ENCODE data around the gene MYCN.
"Not testable (repeated sequence)": the region's sequence is repeated elsewhere in the genome, so short reads cannot be mapped to it uniquely, and the experiment has no call there.

MYCN gene

DNA sequence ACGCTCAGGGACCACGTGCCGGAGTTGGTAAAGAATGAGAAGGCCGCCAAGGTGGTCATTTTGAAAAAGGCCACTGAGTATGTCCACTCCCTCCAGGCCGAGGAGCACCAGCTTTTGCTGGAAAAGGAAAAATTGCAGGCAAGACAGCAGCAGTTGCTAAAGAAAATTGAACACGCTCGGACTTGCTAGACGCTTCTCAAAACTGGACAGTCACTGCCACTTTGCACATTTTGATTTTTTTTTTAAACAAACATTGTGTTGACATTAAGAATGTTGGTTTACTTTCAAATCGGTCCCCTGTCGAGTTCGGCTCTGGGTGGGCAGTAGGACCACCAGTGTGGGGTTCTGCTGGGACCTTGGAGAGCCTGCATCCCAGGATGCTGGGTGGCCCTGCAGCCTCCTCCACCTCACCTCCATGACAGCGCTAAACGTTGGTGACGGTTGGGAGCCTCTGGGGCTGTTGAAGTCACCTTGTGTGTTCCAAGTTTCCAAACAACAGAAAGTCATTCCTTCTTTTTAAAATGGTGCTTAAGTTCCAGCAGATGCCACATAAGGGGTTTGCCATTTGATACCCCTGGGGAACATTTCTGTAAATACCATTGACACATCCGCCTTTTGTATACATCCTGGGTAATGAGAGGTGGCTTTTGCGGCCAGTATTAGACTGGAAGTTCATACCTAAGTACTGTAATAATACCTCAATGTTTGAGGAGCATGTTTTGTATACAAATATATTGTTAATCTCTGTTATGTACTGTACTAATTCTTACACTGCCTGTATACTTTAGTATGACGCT lies 5.8 kb downstream of the MYCN start:
- peak; percentile 10 to 60 for DNase-seq

DNA sequence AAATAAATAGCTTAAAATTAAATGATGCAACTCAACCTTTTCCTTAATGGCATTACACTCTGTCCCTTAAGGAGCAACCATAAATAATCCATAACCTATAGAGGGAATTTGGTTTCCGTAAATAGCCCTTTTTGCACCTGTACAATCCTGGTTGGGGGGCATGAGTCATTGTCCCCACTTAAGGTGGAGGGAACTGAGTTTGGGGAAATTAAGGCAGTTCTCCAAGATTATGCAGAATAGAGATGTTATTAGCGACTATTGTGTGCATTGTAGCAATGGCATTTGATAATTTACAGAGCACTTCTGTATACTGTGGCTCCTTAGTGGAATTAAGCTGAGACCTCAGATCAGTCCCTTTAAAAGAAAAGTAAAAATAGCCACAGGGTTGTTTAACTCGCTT lies 6.6 kb downstream of the MYCN start:
- DNase-seq: no peak

DNA sequence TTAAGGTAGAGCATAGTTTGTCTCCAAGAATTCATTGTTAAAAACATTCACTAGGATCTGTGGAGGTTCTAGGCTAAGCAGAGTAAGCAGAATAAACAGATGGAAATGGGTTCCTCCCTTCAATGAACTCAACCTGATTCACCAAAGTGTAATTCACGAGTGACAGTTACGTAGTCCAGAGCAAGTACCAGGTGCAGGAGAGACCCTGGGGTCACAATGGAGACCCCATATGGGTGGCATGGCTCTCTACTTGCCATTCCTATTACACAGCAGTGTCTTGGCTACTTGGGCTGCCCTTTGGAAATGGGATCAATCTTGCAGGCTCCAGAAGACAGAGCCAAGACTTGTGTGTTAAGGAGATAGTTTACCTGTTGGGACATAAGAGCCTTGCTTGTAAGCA lies 7.1 kb downstream of the MYCN start:
- no peak for DNase-seq

DNA sequence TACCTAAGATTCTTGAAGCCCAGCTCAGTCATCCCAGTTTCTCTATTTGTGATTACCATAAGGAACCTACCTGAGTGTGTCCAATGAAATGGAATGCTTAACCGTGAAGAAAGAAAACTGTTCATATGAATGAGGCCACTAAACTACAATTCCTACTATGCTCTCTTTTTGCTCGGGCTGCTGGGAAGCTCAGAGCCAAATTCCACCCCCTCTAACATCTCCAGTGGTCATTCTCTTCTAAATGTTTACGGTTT lies 8.3 kb downstream of the MYCN start:
- DNase-seq: no peak

DNA sequence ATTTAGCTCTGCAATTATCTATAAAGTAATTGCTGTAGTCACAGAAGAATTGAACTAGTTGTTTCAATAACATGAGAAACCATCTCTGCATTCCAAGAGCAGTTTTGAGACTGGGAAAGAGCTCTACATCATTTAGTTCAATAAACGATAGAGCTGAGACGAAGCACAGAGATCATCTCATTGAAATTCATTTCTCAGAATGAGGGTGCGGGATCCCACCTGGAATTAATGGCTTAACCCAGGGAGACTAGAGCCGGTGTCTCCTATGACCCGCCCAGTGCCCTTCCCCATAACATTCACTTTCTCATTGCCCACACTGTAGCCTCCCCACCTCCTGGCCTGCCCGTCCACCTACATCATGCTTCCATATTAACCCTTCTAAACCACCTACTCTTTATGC lies 8.8 kb downstream of the MYCN start:
- no peak for DNase-seq

DNA sequence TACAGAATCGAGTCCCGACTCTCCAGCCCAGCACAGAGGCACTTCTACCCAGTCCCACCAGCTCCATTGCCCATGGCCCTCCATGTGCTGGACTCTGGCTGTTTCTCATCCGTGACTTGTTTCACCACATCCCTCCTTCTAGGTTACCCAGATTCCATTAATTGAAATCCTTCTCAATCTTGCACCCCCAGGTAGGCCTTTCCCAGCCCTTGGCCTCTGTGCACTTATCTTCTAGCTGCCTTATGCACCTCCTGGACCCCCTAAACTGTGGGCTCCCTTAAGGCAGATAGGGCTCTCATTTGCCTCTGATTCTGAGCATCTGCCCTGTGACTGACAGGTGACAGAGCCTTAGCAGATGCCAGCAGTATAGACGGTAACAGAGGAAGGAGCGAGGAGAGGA lies 9.2 kb downstream of the MYCN start:
- DNase-seq: no peak

DNA sequence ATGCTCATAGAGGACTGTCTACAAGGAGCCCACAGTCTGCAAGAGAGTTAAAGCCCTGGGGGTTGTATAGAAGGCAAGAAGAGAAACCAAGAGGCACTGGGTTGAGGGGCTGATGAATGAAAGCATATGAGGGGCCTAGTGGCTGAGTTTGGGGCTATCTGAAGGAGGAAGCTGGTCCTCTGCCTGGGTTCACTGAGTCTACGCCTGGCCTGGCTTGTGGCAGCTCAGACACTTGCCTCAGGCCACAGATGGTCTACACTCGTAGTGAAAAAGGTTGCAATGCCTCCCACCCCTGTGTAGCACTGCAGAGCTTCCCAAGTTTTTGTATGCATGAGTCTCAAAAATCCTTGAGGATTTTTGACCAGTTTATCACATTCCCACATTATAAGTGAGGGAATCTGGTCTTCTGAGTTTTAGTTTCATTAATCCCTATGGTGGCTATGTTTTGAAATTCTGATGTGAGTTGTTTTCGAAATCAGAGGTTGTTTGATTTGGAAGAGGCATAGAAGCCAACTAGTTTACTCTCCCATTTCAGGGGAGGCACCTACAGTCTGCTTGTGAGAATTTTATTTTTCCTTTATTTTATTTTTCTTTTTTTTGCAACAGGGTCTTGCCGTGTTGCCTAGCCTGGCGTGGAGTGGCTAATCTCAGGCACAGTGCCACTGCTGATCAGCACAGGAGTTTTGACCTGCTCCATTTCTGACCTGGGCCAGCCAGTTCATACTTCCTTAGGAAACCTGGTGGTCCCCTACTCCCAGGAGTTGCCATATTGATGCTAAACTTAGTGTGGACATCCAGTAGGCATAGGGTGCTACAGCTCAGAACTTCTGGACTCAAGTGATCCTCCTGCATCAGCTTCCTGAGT lies 10.0 kb downstream of the MYCN start:
- no peak for DNase-seq

DNA sequence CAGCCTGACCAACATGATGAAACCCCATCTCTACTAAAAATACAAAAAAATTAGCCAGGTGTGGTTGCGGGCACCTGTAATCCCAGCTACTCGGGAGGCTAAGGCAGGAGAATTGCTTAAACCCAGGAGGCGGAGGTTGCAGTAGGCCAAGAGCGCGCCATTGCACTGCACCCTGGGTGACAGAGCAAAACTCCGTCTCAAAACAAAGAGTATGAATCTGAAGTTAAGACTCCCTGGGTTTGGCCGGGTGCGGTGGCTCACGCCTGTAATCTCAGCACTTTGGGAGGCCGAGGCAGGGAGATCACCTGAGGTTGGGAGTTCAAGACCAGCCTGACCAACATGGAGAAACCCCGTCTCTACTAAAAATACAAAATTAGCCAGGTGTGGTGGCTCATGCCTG lies 11.6 kb downstream of the MYCN start:
- not testable (repeated sequence) for DNase-seq

DNA sequence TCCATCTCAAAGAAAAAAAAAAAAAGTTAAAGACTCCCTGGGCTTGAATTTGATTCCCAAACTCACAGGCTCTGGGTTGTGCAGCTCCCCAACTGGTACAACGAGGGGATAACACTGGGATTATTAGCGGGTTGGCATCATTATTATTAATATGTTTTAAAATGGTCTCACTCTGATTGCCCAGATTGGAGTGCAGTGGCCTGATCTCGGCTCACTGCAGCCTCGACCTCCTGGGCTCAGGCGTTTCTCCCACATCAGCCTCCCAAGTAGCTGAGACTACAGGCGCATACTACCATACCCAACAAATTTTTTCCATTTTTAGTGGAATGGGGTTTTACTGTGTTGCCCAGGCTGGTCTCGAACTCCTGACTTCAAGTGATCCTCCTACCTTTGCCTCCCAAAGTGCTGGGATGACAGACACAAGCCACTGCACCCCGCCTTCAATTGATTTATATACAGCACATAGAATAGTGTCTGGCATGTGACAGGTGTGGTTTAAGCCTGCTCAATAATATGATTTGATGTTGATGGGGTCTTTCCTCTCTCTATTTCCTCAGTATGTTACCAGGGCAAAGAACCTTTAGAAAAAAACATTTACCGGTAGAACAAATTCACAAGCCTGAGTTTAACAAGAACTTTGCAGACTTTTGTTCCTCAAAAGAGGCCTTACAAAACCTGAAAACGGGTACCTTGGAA lies 12.2 kb downstream of the MYCN start:
- no peak for DNase-seq

DNA sequence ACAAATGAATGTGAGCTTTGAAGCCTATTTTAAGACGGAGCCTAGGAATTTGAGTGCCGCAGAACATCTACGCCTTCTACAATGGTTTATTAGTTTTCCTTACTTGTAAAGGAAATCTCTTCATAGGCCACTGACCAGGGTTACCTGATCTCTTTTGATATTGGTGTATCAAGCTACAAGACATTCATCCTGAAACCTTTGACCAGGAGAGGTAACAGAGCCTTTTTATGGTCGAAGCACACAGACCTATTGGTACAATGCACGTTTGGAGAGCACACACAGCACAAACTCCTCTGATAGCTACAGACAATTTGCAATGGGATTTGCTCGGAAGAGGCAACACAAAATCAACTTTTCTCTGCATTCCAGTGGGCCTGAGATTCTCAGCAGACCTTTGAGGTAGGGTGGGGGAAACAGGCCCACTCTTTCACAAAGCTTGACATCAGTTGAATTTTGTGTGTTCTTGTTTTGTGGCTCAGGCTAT lies 12.8 kb downstream of the MYCN start:
- no peak for DNase-seq

DNA sequence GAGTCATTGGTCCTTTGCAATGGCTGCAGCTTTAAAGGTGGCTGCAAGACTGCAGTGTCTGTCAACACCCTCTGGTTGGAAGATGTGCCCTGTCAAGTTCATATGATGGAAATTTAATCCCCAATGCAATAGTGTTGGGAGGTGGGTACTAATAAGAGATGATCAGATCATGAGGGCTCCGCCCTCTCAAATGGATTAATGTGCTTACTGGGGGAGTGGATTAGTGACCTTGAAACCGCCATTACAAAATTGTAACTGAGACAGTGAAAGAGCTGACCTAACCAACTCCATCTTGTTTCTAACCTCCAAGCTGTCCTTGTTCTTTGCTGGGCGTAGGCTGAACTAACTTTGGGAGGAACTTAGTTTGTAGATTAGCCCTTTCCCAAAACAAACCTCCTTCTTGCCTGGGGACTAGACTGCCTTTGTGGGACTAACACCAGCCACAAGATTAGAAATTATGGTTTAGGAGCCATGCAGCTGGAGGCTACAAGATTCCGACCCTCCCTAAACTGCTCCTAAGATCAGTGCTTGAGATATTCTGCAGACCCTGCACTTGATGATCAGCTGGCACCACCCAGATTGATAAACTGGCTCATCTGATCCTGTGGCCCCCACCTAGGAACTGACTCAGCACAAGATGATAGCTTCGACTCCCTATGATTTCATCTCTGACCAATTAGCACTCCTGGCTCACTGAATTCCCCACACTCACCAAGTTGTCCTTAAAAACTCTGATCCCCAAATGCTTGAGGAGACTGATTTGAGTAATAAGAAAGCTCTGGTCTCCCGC lies 13.7 kb downstream of the MYCN start:
- DNase-seq: no peak

DNA sequence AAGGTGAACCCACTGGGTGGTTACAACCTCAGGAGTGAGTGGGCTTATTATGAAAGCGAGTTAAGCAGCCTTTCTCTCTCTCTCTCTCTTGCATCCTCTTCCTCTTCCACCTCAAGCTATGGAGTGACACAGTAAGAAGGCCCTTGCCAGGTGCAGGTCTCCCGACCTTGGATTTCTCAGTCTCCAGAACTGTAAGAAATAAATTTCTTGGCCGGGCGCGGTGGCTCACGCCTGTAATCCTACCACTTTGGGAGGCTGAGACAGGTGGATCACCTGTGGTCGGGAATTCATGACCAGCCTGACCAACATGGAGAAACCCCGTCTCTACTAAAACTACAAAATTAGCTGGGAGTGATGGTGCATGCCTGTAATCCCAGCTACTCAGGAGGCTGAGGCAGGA lies 14.4 kb downstream of the MYCN start:
- DNase-seq: no peak

DNA sequence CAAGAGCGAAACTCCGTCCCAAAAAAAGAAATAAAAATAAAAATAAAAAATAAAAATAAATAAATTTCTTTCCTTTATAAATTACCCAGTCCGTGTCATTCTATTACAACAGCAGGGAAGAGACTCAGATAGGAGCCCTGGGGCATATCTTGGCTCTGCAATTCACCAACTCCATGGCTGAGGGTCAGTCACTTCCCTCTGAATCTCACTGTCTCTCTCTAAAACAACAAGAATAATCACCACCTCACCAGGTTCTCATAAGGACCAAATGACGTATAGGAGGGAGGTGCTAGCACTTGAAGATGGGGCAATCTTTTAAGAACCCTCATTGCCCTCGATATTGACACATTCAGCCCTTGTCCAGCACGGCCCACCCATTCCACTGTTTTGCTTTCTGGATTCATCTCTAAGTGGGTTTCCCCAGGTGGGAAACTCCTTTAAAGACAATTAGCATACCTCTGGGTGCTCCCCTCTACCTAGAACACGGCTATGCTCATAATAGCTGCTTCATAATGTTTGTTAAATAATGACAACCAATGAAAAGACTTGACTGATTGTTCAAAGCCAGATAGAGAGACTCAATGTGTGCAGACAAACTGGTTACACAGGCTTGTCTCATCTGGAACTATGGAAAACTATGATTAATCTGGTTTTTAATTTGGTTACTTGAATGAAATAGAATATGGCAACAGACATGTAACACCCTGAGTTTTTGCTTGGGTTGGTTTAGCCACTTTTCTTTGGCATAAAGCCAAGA lies 15.1 kb downstream of the MYCN start:
- DNase-seq: no peak

DNA sequence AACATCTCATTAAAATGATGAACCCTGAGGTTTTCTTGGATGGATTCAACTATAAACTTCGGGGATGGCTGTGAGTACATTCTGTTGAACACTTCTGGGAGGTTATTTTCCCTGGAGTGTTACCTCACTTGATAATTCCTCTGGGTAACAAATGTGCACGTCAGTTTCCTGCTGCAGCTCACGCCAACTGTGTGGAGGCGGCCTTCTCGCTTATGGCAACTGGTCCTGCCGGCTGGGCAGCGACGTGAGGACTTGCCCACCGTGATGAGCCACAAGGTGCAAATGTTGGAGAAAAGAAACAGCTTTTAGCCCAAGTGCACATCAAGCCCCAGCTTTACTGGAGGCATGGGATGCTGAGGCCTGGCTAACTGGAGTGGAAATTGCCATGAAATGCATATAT lies 15.9 kb downstream of the MYCN start:
- no peak for DNase-seq

DNA sequence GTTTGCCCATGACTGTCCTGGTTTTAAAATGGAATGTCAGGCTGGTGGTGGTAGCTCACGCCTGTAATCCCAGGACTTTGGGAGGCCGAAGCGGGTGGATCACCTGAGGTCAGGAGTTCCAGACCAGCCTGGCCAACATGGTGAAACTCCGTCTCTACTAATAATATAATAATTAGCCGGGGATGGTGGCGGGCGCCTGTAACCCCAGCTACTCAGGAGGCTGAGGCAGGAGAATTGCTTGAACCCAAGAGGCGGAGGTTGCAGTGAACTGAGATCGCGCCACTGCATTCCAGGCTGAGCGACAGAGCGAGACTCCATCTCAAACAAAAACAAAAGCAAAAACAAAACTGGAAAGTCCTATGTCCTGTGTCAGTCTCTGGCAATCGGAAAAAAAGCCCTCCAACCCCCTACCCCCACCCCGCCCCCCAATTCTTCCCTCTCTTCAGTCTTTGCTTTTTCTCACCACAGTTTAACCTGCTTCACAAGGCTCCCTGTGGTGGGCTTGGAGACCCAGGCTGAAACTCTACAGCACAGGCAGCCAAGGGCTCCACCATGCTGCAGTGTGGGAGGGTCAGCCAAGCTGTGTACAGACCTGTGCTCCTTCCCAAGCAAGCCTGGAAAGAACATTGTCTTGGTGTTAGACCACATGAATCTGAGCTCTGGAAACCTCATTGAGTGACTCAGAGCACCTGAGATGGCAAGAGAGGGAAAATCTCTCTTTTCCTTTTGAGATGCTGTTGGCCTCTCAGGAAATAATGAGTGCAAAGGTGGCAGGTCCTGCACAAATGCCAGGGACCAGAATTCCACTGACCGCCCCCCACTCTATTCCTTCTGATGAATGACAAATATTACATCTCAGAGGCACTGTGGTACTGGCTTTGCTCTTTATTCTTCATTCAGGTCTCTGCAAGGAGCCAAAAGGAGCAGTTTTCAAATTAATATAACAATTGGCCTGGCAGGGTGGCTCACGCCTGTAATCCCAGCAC lies 16.7 kb downstream of the MYCN start:
- no peak for DNase-seq

DNA sequence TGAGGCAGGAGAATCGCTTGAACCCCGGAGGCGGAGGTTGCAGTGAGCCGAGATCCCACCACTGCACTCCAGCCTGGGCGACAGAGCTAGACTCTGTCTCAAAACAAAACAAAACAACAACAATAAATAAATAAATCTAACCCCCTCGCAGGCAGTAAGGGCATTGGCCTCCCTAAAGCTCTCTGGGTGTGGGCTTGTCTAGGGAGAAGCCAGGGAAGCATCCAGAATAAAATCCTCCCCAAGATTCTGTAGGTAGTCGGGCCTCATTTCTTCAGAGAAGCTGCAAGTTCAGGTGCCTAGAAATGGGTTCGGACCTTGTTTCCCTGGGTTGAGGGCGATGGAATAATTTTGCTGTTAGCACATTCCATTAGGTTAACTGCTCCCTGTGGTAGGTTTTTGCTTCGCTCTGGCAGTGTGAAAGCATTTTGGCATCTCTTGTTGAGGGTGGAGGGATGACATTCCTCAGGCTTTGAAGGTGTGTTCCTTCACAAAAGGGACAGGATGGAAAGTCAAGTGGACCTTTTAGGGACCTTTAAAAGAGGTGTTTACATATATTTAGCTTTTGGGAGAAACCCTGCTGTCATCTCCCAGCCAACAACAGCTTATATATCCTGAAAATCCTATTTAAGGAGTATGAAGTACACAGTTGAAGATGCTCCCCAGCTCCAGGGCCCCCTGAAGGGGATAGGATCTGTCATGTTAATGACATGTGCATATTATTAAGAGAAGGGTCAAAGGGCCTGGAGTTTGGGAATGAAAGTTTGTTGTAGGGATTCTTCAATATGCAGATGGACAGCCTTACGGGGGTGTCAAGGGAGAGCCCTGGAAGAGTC lies 17.7 kb downstream of the MYCN start:
- no peak for DNase-seq

DNA sequence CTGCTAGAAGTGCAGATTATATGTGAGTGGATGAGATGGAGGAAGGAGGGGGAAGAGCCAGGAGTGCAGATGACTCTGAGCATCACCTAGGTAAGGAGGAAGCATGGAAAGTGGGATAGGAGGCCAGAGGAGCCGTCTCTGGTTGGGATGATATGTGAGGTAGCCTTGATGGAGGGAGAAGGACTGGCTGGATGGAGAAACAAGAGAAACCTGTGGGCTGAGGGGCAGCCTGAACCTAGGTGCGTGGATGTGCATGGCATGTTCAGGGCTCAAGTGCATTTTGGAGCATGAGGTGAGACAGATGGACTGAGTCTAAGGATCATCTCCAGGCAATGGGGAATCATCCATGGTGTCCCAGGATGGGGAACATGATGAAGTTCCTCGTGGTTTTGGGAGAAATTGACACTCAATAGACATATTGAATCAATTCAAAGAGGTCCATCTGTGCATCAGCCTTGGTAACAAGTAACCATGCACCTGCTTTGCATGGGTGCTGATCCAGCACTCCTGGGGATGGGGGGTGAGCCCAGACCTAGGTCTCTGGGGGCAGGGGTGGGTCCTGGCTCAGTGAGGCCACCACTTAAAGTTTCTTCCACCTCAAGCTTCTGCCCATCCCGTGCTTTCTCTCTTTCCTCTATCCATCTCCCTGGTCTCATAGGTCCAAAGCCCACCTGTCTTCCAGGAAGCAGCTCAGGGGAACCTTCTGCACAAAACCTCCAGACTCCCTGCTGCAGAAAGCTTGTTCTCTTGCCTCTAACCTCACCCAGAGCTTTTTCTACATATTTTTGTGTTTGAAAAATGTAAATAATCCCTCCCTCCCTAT lies 19.2 kb downstream of the MYCN start:
- DNase-seq: no peak

DNA sequence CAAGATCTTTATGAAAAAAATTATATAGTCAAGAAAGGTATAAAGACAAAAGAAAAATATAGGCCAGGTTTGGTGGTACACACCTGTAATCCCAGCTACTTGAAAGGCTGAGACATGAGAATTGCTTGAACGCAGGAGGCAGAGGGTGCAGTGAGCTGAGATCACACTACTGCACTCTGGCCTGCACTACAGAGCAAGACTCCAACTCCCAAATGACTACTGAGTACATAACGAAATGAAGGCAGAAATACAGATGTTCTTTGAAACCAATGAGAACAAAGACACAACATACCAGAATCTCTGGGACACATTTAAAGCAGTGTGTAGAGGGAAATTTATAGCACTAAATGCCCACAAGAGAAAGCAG lies 19.8 kb downstream of the MYCN start:
- not testable (repeated sequence) for DNase-seq

Data from NCI-H524 (cell line).